HG02970 (cell line): ENCODE results near the gene RPN1.
"Not testable (repeated sequence)": the region's sequence is repeated elsewhere in the genome, so short reads cannot be mapped to it uniquely, and the experiment has no call there.

ENCODE experiments used
- ATAC-seq: cut with Tn5 transposase; IDR thresholded peaks from one replicate; pipeline ENCODE4 v1.9.1; 2021; ENCODE audit warnings: mild to moderate bottlenecking, moderate library complexity, moderate number of reproducible peaks; ENCODE audit not compliant: unreplicated experiment, low FRiP score

The RPN1 gene

GRCh38 chr3:128653383-128653992 is 2.9 kb upstream of the RPN1 start:
- ATAC-seq = not testable (repeated sequence)

GRCh38 chr3:128648940-128649663 is 1.5 kb downstream of the RPN1 start:
- no peak for ATAC-seq

GRCh38 chr3:128648402-128648801 is 2.2 kb downstream of the RPN1 start:
- no peak for ATAC-seq

GRCh38 chr3:128647307-128647706 is 3.3 kb downstream of the RPN1 start:
- no peak for ATAC-seq

DNA sequence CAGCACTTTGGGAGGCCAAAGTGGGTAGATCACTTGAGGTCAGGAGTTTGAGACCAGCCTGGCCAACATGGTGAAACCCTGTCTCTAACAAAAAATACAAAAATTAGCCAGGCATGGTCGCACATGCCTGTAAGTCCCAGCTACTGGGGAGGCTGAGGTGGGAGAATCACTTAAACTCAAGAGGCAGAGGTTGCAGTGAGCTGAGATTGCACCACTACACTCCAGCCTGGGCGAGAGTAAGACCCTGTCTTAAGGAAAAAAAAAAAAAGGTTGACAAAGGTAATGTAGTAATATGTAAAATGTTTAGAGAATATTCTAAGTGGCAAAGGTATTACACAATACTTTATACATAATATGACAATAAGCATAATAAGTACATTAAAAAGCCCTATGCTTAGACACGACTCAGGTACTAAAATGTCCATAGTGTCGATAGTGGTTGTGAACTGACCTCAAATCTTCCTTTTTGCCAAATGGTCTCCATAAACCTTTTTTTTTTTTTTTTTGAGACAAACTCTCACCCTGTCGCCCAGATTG is 16.5 kb downstream of the RPN1 start:
- ATAC-seq = no peak

DNA sequence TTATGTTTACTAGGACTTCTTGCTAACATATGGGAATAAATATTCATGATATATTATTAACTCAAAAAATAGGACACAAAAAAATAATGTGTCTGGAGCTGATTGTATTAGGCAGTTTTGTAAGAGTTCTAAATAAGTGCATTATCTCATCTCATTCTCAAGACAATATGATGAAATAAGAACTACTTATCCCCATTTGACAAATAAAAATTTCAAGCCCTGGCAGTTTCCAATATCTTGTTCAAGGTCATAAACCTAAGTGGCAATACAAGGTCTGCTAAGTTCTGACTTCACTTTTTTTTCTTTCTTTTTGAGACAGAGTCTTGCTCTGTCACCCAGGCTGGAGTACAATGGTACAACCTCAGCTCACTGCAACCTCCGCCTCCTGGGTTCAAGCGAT is 18.3 kb downstream of the RPN1 start:
- ATAC-seq = no peak

DNA sequence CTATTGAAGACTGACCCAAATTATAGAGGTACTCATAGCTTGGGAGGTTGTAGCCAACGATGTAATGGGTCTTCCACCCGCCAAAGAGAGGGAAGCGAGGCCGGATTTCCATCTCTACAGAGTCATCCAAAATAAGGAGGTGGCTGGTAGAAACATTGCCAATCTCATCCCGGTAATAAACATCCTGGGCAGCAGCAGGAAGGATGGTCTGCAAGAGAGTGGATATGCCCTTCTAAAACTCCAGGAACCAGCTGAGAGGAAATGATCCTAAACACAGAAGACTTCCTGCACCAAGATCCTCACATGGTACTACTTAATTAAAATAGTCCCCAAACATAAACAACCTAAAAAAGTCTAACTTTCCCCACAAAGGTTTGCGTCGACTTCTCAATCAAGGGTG is 20.7 kb downstream of the RPN1 start:
- ATAC-seq = no peak

DNA sequence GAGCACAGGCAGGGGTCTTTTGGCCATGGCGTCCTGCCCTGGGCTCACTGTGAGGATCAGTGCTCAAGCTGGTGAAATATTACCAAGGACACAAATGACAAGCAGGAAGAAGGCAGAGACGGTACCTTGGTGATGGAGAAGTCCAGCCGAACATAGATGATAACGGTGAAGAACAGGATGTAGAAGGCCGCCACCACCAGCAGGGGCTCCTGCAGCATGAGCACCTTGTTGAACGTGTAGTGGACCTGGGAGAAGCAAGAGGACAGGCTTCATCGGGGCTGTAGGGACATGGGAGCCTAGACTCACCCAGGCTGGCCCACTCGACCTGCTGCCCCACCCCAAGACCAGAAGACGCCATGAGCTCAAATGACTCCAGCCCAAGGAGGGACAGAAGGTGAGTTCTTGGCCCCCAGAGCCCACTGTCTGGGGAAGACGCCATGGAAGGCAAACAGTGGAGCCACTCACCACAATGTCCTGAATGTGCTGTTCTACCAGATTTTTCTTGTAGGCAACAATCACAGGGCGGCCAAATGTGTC is 25.1 kb downstream of the RPN1 start:
- ATAC-seq = no peak

- ATAC-seq = no peak
These were observed 26.0 kb downstream of the RPN1 start for GRCh38 chr3:128624526-128625138.

- ATAC-seq = no peak
These were observed 26.8 kb downstream of the RPN1 start for GRCh38 chr3:128623762-128624176.

- no peak for ATAC-seq
These were observed 28.7 kb downstream of the RPN1 start for GRCh38 chr3:128621931-128622330.

DNA sequence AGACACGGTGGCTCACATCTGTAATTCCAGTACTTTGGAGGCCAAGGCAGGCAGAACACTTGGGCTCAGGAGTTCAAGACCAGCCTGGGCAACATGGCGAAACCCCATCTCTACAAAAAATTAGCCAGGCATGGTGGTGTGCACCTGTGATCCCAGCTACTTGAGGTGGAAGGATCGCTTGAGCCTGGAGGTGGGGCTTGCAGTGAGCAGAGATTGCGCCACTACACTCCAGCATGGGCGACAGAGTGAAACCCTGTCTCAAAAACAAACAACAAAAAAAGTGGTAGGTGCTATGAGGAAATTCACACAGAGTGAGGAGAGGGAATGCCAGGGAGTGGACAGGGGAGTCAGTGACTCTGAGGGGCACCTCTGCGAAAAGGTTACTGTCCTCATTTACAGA is 29.4 kb downstream of the RPN1 start:
- no peak for ATAC-seq

DNA sequence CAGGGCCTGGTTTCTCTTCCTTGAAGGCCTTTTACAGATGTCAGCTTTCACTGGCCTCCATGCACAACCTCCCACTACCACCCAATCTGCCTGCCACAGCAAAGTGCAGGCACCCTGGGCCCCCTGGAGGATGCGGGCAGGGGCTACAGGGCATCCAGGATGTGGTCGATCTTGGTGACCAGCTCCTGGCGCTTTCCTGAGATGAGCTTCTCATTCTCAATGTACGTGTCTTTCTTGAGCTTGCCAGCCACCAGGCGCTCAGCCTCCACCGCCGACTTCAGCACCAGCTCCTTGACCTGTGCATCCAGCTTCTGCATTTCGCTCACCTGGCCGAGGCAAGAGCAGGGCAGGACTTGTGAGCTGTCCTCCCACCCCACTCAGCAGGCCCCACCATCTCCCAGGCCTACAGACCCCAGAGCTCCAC is 30.3 kb downstream of the RPN1 start:
- no peak for ATAC-seq

GRCh38 chr3:128619146-128619890 is 31.3 kb downstream of the RPN1 start:
- ATAC-seq = no peak

DNA sequence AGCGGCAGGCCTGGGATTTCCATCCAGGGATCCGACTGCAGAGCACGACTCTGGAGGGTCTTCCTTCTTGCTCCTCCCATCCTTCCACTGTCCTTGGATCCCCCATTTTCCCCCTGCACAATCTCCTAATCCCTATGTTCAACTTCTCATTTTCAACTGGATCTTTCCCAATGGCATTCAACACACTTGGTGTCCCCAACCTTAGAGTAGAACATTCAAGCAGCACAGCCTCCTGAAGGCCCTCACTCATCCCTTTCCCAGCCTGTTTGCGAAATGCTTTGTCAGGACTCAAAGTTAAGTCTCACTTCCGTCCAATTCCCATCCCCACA is 32.3 kb downstream of the RPN1 start:
- no peak for ATAC-seq

DNA sequence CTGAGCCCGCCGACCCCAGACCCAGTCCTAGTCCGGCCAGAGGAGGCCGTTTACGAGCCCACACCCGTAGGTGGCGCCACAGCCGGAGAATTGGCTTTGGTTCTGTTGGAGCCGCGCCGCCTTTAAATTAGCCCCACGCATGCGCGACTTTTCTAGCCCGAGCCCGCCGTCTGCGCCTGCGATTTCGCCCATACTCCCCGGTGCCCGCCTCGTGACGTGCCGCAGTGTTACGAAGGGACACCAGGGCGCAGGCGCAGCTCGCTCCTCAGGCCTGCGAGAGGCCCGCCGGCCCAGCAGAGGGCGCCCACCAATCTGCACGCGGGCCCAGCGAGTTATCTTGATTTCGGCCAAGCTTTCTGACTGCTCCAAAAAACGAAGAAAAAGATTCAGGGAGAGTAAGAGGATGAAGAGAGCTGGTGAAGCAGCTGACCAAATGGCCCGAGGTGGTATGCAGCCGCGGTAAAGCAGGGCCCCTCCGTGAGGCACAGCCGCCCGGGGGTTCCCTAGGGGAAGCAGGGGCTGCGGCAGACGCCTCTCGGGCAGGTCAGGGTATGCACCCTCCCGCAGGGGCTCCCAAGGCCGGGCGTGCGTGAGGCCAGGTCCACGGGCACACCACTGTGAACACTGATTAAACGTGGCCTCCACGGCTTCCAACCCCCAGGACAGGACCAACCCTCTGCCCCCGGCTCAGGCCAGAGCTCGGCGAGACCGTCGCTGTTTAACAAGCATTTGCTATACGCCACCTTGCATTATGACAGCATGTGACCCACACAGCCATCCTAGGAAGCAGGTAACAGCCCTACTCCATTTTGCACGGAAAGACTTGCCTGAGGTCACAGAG is 32.8 kb downstream of the RPN1 start:
- ATAC-seq = peak; percentile 88

- ATAC-seq = no peak
These were observed 33.4 kb downstream of the RPN1 start for GRCh38 chr3:128617270-128617556.

DNA sequence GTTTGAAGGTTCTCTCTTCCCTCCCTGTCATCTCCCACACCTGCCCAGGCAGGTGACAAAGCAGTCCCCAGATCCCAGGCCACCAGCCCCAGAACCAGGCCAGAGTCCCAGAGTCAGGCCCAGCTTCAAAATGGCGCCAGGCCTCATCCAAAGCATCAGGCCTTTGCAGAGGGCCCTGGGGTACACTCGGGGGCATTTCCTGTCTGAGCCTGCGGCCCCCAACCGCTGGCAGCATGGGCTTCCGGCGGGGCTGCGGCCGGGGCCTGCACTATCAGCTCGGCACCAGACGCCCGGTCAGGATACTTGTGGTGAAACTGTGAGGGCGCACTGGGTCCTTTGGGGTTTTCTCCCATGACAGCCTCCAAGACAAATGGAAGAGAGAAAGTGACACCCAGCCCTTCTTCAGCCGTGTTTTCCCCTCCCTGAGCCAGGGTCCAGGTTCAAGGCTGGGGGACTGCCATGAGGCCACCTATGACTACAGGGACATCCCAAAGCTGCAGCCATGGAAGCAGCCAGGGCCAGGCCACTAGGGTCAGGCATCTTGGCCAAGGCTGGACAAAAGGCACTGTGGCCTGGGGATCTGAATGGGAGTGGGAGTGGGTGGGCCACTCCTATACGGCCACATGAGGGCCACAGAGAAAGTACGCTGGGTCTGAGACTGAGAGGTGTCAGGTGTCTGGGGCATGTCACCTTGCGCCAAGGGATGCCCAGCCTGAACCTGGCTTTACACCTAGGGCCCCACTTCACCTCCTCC is 33.9 kb downstream of the RPN1 start:
- no peak for ATAC-seq

- no peak for ATAC-seq
These were observed 36.5 kb downstream of the RPN1 start for GRCh38 chr3:128614076-128614475.
